NCI-H1105 (cell line): ENCODE data around the gene DONSON.

Experiments
- DNase-seq: peaks from one replicate; lab custom pipeline; 2025; lab: John Stamatoyannopoulos, UW

DONSON gene

GRCh38 chr21:33561373-33561772 lies 27.1 kb downstream of the DONSON start:
- no peak for DNase-seq

DNA sequence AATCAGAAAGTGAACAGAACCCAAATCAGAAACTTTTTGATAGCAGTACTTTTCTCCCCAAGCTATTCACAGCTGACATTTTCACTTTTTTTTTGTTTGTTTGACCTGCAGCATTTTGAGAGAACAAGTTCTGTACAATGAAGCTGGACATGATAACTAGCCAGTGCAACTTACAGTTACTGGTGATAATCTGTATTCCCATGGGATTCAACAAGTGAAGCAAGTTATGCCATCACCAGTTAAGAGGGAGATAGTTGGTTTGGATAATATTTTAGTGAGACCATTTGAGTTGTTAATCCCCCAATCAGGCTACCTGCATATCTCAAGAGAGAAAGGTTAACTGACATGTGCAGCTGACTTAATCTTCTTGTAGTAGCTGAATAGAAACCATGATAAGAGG lies 27.5 kb downstream of the DONSON start:
- no peak for DNase-seq

DNA sequence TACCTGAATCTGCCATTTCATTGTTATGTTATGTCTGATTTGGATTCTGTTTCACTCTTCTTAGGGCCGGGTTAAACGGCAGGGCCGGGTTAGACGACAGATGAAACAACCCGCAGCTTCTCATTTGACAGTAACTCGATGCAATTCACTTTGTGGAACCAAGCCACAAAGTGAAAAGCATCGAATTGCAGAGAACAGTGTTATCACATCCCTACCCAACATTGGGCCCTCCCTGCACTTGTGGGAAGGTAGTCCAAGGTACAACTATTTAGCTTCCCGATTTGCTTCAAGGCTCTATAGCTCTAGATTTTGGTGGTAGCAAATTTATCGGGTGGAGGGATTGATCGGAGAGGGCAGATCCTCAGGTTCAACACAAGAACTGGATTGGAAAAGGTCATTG lies 28.7 kb downstream of the DONSON start:
- DNase-seq: no peak

GRCh38 chr21:33558777-33559421 lies 29.6 kb downstream of the DONSON start:
- DNase-seq: no peak

- DNase-seq: no peak
Observed at GRCh38 chr21:33557447-33557846, 31.0 kb downstream of the DONSON start.

DNA sequence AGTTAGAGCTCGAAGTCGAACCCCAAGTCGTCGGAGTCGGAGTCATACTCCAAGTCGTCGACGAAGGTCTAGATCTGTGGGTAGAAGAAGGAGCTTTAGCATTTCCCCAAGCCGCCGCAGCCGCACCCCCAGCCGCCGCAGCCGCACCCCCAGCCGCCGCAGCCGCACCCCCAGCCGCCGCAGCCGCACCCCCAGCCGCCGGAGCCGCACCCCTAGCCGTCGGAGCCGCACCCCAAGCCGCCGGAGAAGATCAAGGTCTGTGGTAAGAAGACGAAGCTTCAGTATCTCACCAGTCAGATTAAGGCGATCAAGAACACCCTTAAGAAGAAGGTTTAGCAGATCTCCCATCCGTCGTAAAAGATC lies 33.5 kb downstream of the DONSON start:
- DNase-seq: no peak

- DNase-seq: no peak
Observed at GRCh38 chr21:33554236-33554981, 34.1 kb downstream of the DONSON start.

DNA sequence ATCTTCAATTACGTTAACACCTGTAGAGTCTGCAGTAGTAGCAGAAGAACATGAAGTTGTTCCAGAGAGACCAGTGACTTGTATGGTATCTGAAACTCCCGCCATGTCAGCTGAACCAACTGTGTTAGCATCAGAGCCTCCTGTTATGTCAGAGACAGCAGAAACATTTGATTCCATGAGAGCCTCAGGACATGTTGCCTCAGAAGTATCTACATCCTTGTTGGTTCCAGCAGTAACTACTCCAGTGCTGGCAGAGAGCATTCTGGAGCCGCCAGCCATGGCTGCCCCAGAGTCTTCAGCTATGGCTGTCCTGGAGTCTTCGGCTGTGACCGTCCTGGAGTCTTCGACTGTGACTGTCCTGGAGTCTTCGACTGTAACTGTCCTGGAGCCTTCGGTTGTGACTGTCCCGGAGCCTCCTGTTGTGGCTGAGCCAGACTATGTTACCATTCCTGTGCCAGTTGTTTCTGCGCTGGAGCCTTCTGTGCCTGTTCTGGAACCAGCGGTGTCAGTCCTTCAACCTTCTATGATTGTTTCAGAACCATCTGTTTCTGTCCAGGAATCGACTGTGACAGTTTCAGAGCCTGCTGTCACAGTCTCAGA lies 35.4 kb downstream of the DONSON start:
- DNase-seq: no peak

GRCh38 chr21:33552093-33552998 lies 36.1 kb downstream of the DONSON start:
- no peak for DNase-seq

DNA sequence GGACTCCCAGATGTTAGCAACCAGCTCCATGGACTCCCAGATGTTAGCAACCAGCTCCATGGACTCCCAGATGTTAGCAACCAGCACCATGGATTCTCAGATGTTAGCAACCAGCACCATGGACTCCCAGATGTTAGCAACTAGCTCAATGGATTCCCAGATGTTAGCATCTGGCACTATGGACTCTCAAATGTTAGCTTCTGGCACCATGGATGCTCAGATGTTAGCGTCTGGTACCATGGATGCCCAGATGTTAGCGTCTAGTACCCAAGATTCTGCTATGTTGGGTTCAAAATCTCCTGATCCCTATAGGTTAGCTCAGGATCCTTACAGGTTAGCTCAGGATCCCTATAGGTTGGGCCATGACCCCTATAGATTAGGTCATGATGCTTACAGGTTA lies 36.8 kb downstream of the DONSON start:
- no peak for DNase-seq

- no peak for DNase-seq
Observed at GRCh38 chr21:33550772-33551660, 37.5 kb downstream of the DONSON start.

- DNase-seq: no peak
Observed at GRCh38 chr21:33549848-33550771, 38.4 kb downstream of the DONSON start.

GRCh38 chr21:33546086-33546485 lies 42.4 kb downstream of the DONSON start:
- no peak for DNase-seq

DNA sequence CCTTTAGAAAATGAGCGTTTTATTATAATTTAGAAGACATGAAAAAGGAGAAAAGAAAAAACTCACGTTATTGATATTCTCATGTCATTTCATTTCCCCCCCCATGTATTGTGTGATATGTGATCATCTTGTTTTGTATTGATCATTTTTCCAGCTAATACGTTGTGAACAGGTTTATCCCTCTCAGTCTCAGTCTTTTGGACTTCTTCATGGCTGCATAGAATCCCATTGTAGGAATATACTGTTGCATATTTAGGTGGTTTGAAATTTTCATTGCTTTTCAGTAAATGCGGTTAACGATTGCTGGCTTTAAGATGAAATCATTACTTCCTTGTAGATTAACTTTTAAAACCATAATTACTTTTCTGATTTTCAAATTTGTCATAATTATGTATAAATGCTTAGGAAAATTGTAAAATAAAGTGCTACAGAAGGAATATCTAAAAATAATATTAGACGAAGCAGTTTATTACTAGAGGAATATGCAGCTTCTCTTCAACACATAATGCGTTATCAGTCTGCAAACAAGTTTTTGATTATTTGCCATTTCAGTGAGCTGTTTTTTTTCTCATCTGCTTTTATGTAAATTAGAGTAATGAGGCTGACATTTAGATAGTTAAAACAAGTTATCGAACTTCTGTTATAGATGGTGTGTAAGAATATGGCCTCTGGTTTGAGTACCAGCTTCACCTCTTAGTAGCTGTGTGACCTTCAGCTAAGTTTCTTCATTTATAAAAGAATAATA lies 43.9 kb downstream of the DONSON start:
- no peak for DNase-seq

DNA sequence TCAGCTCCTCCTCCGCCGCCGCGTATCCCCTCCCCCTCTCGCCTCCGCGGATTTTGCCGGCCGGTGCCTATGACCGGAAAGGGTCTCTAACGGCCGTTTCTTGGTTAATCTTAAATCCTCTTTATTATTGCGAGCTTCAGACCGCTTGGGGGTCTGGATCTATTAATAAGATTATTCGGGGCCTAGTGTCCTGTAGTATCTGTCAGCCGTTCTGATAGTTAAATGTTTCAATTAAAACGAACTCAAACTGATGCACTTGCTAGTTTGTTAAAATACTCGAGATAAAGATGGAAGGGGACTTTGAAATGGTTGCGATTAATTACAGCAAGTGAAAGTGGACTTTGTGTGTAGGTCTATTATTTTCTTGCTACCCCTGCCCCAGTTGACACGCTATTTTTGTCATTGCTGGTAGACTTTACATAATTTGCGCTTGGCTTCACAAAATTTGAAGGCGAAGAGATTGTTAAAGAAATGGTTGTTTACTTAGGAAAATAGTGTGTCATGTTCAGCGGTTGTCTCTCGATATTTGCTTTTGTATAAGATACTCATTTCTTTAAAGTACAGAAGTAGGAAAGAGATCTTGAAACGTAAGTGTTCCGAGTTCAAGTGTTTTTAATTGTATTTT lies 44.9 kb downstream of the DONSON start:
- peak; percentile 44 for DNase-seq

GRCh38 chr21:33542640-33543504 lies 45.6 kb downstream of the DONSON start, which contains the start of gene SON:
Gene SON, plus strand, starts transcription at chr21:33543038. Its CDS starts 55 bp downstream, at chr21:33543093.
- DNase-seq: peak; percentile 98

- DNase-seq: peak; percentile 81
Observed at GRCh38 chr21:33541756-33542639, 46.5 kb downstream of the DONSON start, which contains the start of gene GART. Gene GART, minus strand, starts transcription at chr21:33542117. Its CDS starts 2,802 bp downstream, at chr21:33539315.
